GM21515 (cell line): Measurements from ENCODE around the gene C16orf78.

Experiments used
- ATAC-seq: cut with Tn5 transposase; IDR thresholded peaks from one replicate; pipeline ENCODE4 v1.9.1; 2021; ENCODE audit not compliant: unreplicated experiment

C16orf78 gene, protein sequence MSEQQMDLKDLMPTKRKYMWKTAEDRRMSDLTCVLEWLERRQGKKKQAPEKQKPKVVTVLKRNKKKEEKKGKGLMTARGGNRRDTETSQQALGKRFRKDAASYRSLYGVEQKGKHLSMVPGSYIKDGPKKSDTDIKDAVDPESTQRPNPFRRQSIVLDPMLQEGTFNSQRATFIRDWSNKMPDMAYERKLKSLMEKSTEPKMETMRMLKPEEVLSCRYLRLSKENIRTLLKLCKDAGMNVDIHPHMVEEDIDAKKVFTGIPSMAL

DNA sequence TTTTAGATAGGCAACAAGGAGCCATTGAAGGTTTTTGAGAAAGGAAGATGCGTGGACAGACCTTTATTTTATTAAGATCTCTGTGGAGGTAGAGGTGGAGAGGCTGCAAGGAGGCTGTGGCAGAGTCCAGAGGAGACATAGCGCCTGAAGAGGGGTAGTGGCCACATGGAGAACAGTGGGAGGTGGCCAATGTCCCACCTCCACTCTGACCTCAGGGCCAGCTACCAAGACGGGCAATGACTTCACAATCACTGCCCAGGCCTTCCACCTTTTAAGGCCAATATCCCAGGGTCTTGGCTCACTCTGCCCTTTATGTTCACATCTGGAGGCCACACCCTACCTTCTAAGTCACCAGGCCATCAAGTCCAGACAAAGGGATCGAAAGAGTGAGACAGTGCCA is at the start of gene C16orf78:
C16orf78 (plus strand) TSS at position 301 of the 400 bp plus-strand sequence. CDS start 136 bp downstream, outside the sequence.
- no peak for ATAC-seq

DNA sequence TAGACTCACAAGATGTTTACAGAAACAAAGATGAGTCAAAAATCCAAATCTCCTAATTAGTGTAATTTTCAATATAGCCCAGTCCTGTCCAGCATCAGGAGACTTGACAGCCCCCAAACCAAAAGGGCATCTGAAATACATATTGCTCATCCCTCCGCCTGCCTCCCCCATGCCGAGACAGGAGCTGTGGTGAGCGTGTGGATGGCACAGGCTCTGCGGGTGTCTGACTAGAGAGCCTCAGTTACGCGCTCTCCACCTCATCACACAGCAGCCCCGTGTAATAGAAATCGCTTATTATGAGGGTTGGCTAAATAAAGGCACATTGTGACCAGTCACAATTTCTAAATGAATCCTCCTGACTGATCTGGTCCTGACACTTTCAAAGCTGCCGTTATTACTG is 48.9 kb upstream of the C16orf78 start:
- ATAC-seq, result no peak

DNA sequence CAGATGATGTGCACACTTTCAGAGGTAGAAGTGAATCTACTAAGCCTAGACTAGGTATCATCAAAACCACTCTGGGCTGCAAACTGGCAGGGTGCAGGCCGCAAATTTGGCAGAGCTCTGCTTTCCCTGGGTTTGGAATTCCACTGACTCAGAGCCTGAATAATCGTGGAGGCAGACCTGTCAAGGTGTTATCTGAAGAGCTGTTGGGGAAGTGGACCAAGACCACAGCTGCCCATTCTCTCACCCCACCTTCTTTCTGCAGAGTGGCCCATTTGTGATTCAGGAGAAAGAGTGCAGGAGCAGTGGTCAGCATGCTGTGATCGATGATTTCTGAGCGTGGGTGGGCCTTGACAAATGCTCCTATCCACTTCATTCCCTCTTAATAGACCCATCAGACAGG is 46.1 kb upstream of the C16orf78 start:
- no peak for ATAC-seq

DNA sequence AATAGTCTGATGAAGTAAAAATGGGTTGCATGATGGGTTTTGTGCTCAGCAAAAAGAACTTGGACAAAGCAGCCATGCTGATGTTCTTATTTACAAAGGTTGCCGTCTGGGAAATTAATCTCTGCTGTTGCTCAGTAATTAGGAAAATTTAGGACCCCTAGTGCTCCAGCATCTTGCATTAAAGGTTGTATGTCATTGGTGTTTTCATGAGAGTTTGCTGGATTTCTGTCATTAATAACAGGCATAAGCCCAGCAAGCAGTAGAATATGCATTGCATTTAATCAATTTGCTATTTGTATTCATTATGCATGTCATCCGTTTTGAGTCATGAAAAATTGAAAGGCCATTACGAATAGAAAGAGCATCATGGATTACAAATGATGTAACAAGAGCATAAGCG is 45.3 kb upstream of the C16orf78 start:
- no peak for ATAC-seq

DNA sequence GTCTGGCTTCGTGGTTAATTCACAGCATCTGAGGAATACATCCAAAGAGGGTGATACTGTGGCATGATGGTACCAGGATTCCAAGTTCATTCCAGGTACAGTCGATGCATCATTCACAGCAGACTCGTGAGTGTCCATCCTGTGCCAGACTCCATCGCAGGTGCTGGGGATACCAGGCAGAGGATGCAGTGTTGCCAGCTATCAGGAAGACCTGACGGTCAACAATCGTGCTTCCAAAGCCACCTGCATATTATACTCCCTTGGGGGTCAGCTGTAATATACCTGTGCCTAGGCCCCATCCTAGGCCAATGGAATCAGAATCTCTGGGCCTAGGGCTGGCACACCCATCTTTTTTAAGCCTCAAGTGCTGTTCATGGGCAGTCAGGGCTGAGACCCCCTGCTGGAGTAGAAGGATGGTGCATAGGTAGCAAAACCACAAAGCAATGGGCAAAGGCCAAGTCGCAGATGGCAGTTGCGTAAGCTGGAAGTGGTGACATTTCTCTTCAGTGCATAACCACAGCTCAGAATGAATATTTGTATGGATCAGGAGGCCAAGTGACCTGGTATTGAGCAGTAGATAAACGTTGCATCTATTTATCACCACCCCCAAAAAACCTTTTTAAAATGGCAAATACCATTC is 42.9 kb upstream of the C16orf78 start:
- ATAC-seq, result no peak

DNA sequence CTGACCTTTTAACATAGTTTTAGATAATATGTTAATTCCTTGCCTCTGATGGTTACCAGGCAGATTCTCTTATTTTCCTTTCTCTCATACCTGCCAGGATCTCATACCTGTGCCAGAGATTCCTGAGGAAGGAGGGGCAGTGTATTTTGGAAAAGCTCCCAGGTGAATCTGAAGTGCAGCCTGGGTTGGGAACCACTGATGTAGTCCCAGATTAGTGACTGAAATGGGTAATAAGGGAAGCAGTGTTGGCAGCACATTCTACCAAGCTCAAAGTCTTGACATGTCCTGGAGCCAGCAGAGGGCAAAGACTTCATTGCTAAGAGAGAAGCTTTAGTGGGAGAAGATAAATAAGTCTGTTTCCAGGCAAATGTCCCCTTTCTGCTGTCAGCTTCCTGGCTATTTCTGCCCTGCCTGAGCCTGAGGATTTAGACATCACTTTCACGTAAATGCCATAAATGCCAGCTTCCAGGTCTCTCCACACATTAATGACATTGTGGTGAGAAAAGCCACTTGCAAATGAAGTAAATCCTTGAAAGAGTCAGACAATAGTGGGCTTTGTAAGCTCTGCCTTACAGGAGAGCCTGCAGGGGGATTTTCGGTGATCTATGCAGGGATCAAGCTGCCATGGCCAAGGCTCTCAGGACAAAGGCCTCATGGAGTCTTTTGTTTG is 40.9 kb upstream of the C16orf78 start:
- ATAC-seq, result no peak

DNA sequence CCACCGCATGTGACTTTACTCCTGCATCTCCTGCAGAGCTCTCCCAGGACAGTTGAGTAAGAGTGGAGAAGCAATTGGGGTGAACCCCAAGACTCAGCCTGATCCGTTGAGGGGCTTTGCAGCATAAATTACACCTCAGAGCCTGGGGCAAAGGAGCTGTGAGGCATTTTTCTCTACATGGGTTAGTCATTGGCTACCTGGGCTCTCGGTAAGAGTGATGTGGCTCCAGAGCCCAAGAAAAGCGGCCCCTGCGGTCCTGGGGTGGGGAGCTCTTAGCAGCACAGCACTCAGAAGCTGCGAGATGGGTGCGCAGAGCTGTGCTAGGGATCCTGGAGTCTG is 40.4 kb upstream of the C16orf78 start:
- no peak for ATAC-seq

DNA sequence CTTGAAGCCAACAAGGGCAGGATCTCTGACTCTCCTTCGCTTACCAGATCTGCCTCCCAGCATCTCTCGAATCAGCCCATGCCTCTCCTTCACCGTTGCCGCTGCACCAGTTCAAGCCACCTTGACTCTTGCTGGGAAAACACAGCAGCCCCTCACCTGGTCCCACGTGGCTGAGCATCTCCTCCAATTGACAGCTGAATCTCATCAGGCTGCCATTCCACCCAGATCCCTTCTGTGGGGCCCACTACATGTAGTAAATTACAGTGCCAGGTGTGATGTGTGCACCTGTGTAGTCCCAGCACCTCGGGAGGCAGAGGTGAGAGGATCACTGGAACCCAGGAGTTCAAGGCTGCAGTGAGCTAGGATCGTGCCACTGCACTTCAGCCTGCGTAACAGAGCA is 37.8 kb upstream of the C16orf78 start:
- ATAC-seq, result no peak

DNA sequence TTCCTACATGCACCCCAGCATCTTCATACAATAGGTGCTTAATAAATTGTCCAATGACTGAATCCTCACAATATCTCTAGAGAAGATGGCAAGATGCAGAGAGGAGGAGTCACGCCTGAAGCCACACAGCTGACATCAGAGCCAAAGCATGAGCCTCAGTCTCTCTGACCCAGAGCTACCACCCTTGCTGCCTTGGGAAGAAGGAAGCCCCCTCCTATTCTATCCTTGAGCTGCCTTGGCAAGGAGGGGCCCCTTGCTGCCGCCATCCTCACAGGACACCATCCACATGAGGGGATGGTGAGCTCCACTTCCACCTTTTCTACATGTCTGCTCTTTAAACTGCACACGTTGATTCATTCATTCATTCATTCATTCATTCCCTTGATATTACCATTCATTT is 37.0 kb upstream of the C16orf78 start:
- no peak for ATAC-seq

DNA sequence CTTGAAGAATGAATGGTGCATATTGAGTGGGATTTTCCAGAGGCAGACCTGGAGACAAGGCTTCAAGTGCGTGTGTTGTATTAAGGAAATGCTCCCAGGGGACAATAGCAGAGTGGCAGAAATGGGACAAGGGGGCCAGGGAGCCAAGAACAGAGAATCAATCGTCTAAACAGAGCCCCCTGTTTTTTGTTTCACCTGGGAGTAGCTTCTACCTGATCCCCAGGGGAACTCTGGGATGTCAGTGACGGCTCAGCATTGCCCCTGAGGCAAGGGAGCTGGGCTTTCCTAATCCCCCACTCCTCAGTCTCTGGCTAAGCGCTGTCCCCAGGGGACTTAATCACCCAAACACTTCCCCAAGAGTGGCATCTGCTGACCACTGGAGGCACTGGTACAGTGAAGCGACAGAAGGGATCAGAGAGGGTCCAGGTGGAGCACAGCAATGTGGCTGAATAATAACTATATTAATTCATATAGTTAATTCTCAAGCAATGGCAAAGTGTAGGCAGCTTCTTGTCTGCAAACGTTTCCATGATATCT is 35.7 kb upstream of the C16orf78 start:
- no peak for ATAC-seq

DNA sequence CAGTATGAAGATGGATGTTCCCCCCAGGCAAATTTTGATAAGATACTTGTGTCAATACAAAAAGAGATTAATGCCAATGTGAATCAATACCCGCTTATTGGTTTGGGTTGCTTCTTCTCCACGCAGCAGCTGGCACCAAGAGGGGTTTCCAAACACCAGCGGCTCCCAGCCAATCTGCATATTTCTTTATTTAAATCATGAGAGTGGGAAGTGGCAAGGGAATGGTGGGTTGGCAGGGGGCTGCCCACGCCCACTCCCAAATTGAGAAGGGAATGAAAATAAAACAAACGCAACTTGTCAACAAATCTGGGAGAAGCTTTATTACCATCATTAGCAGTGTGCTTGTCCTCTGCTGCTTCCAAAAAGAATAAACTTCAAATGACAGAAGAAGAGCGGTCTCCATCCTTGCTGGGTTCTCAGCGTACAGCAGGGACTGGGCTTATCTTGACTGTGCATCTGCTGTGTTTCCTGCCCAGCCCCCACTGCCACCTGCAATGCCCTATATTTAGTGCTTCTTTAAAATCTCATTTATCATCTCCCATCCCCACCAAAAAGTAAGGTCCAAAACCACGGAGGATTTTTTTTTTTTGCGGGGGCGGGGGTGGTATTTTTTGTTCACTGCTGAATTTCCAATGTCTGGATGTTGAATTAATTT is 34.9 kb upstream of the C16orf78 start:
- no peak for ATAC-seq

DNA sequence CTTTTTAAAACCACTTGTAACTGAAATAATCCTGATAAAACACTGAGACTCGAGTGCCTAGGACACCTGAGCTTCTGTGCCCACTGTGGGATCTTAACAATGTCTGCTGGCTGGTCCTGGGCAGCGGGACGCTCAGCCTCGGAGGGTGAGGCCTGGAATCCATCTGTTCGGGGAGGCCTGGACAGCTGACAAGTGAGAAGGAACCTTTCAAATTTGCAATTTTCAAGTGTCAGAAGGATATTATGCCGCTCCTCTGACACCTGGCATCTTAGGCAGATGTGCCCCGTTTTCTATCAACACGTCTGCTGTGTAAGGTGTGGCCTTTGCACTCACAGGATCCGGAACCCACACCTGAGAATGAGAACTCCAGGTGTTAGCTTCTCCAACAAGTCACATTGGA is 33.1 kb upstream of the C16orf78 start:
- ATAC-seq, result no peak

DNA sequence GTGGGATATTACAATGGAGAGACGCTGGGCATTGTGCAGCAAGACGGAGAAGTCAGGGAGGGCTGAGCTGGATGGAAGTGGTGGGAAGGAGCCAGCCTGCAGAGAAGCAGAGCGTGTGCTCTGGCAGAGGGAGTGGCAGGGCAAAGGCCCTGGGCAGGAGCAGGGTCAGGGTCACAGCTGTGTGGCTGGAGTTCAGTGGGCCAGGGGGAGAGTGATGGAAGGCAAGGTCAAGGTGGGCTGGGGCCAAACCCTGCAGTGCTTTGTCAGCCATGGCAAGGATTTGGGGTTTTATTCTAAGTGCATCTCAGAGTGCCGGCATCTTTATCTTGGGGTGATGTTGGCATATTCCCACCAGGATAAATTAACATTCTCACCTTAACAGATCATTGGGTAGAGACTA is 31.9 kb upstream of the C16orf78 start:
- ATAC-seq, result no peak

DNA sequence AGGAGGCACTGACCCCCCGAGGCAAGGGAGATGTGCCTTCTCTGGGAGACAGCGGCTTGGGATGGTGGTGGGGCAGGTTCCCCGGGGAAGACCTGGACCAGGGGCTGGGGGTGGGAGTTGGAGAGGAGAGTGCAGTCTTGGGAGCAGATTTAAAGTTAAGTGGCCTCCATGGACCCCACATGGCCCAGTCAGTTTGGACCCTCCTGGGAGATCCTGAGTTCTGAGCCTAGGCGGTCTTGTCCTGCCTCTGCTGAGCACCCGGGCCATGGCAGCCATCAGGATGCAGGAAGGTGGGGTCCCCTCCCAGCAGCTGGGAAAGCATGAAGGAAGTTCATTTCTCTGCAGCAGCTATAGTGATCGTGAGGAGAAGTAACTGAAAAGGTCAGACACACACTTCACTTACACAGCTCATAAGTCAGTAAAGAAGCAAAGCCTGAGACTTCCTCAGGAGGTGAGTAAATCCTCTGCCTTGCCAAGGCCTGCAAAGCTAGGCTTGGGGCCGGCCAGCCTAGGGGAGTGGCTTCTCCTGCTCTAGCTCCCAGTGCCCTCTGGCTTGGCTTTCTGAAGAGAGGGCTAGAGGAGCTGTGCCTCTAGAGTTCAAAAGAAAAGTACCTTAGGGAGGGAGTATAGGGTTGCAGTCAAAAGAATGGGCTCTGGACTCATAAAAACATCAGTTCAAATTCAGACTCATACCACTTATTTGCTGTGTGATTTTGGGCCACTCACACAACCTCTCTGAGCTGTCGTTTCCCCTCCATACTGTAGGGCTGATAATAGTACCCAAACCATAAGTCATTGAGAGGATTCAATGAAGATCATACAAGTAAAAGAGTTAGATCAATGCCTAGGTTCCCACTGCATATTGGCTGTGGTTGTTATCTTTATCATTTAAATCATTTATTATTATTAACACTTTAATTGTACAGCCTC is 31.0 kb upstream of the C16orf78 start:
- ATAC-seq, result no peak

DNA sequence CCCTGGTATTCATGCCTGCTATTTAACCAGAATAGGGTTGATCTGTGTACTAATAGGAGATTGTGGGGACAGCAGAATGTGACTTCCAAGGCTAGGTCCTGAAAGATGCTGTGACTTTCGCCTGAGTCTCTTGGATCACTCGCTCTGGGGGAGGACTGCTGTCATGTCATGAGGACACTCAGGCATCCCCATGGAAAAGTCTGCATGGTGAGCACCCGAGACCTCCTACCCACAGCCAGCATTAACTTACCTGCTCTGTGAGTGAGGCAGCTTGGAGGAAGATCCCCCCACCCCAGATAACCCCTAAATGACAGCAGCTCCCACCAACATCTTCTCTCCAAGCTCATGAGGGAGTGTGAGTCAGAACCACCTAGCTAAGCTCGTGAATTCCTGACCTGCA is 30.3 kb upstream of the C16orf78 start:
- no peak for ATAC-seq

DNA sequence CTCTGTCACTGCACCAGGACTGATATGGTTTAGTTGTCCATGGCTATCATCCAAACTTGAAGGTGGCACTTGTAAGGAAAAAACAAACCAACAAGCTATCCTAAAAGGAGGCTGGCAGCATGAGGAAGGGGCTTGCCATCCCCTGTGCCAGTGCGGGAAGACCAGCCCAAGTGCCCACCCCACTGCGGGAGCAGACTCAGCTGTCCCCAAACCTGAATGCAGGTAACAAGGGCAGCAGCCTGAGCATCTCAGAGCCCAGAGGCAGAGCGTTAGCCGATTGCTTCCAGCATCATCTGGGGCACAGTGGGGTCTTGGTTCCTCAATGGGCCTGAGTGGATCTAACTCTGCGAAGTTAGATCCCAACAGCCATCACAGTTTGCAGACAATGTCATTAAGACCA is 29.2 kb upstream of the C16orf78 start:
- ATAC-seq, result no peak

DNA sequence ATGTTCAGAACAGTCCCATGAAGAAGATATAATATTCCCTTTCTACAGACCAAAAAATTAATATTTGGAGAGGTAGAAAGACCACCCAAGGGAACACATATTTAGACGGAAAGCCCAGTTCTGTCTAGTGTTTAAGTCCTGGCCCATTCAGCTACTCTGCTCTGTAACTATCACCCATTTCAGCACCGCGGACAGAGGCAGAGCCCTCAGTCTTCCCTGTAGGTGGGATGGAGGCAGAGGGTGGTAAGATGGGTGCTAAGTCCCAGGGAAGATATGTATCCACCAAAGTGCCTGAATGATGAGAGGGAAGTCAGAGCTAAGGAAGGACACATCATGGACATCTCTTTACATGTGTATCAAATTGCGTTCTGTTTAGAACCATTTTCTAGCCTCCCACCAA is 27.8 kb upstream of the C16orf78 start:
- no peak for ATAC-seq

DNA sequence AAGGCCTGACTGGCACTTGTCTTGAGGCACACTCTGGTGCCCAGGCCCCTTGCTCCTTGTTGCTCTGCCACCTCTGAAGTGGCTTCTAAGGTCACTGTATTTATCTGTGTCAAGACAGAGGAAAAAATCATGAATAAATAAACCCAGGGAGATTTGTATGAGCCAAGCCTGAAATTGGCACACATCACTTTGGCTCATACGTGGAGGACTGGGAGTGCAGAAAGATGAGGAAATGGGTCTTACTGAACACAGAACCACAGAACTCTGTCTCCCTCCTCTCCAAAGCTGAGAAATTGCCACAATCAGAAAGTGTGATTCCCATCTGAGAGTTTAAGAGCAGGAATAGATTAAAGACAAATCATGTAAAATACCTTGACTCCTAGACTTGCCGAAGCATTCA is 27.1 kb upstream of the C16orf78 start:
- no peak for ATAC-seq

DNA sequence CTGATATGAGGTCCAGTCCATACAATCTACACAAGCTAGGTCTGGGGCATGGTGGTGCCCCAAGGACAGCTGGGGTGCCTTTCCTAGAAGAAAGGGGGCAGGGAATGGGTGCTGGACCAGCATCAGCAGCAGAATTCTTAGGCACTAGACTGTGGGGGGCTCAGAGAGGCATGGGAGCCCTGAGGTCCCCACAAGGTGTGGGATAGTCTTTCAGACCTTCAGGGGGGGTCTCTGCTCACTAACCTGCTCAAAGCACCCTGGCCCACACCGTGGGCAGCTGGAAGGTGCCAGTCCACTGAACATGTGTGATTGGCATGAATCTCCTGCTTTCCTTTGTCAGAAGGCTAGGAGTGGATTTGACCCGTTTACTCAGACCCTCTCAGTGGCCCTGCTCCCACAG is 26.1 kb upstream of the C16orf78 start:
- no peak for ATAC-seq

DNA sequence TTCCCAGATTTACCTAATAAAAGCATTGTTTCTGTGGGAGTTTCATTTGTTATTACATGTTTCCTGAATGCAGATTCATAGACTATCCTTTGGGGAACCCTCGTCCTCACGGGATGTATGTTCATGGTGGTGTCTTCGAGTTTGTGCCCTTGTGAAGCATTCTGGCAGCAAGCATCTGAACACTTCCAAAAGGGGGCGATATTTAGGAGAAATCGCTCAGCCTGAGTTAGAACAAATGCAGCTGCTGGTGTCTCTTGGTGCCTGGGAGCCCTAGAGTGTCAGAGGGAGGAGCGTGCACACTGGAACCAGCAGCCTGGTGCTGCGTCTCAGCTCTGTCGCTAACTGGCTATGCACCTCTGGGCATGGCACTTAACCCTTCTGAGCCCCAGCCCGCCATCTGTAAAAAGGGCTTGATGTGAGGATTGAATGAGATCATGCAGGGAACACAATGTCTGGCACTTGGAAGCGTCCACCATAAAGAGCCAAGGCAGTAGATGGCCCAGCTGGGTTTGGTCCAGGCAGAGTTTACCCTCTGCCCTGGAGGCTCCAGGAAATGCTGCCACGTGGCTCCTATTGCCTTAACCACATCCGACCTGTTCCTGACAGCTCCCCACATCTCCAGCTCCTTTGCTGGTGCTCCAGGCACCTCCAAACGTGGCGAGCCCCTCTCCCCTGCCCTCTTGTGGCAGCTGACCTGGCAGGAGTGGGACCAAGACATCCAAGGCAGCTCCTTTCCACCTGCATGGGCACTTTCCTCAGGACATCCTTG is 25.0 kb upstream of the C16orf78 start:
- no peak for ATAC-seq
